Lung (tissue), 12 donors: ENCODE measurements around the gene IFT81. TPM values are rescaled to one million over a fixed set of nuclear protein-coding genes. Genes with fewer than 3 reads are reported as not detected.
"Not testable (repeated sequence)": the region's sequence is repeated elsewhere in the genome, so short reads cannot be mapped to it uniquely, and the experiment has no call there.

Experiments used
- ATAC-seq: fragments of 200-7000 bp; cut with Tn5 transposase; one replicate; pipeline ENCODE4 v1.9.1; 2020; ENCODE audit warnings: moderate number of reproducible peaks; ENCODE audit not compliant: insufficient read depth, low FRiP score
- DNase-seq, 3 donors: peaks; one replicate each; pipeline ENCODE4 v3.0.0-alpha.2; 2013 to 2017
- H3K27ac ChIP-seq, 2 donors: one replicate each; pipeline ENCODE4 v1.5.1; 2013; ENCODE audit warnings: mild to moderate bottlenecking in 2 of 2, moderate library complexity in 2 of 2, control low read depth in 1 of 2, inconsistent platforms in 1 of 2, low read depth in 1 of 2, low read length in 1 of 2
- H3K27me3 ChIP-seq, 3 donors: one replicate each; pipeline ENCODE4 v1.5.1; 2013; ENCODE audit warnings: low read length in 2 of 3; ENCODE audit not compliant: control insufficient read depth in 3 of 3, insufficient read depth in 3 of 3
- H3K36me3 ChIP-seq, 4 donors: one replicate each; pipeline ENCODE4 v1.5.1; 2013; ENCODE audit warnings: low read length in 4 of 4, mild to moderate bottlenecking in 1 of 4, moderate library complexity in 1 of 4; ENCODE audit not compliant: control insufficient read depth in 4 of 4, insufficient read depth in 4 of 4
- H3K4me1 ChIP-seq, 5 donors: one replicate each; pipeline ENCODE4 v1.5.1; 2013; ENCODE audit warnings: low read length in 5 of 5, mild to moderate bottlenecking in 2 of 5, moderate library complexity in 1 of 5; ENCODE audit not compliant: control insufficient read depth in 5 of 5, insufficient read depth in 5 of 5
- H3K4me3 ChIP-seq: one replicate; pipeline ENCODE4 v1.5.1; 2013; ENCODE audit warnings: mild to moderate bottlenecking, control low read depth, moderate library complexity
- H3K9ac ChIP-seq, 2 donors: one replicate each; pipeline ENCODE4 v1.5.1; 2013; ENCODE audit warnings: low read length in 2 of 2, control low read depth in 1 of 2; ENCODE audit not compliant: insufficient read depth in 1 of 2
- H3K9me3 ChIP-seq, 4 donors: one replicate each; pipeline ENCODE4 v1.5.1; 2013; ENCODE audit warnings: low read length in 3 of 4, mild to moderate bottlenecking in 1 of 4, moderate library complexity in 1 of 4; ENCODE audit not compliant: control insufficient read depth in 4 of 4, insufficient read depth in 3 of 4
- CTCF ChIP-seq: IDR thresholded peaks from 2 replicates; pipeline ENCODE4 v1.5.1; 2012; ENCODE audit warnings: mild to moderate bottlenecking; ENCODE audit errors: control extremely low read depth, extremely low read depth
- WGBS, 2 donors: extraction: QIAGEN DNeasy Blood & Tissue Kit; methylation state at CpG; one replicate each; pipeline ENCODE4 v1.1.7; 2013; 5-methylcytosine and 5-hydroxymethylcytosine counted together
- polyA plus RNA-seq, 2 donors: library from polyadenylated mRNA; stranded (reverse); fragments of 200-250 nt; gene quantifications; one replicate each; pipeline ENCODE4 v1.2.1, GENCODE V29; 2013
- total RNA-seq, 2 donors: library from RNA; depleted of rRNA in 1 of 2; stranded (reverse); fragments of >200 nt in 1 of 2; gene quantifications; one replicate each; pipeline ENCODE4 v1.2.1, GENCODE V29; 2014 to 2021
- donor health status: control.
- donor health status: control.
- donor health status: Bipolar disorder and iron deficiency.
- donor health status: healthy.
- donor health status: DM: yes; HTN: yes; CAD: no.

IFT81 gene
- total and polyA plus RNA-seq, 4 donors = 5.4 to 43.1 (median 10.8) TPM

- no peak for ATAC-seq
Observed at GRCh38 chr12:110114528-110114937, 9.6 kb upstream of the IFT81 start.

GRCh38 chr12:110115675-110116074 is 8.5 kb upstream of the IFT81 start:
- Histone ChIP-seq H3K4me3 (no peak overlapping the region), H3K4me1 (peaks cover 0 to 9% (median 0%) of the 10 kb centered on the region in 5 donors), H3K9ac (no peak overlapping the region), H3K9me3 (peaks cover 0 to 1% (median 0%) of the 10 kb centered on the region in 4 donors), H3K36me3 (no peaks in the 10 kb centered on the region), H3K27me3 (no peaks in the 10 kb centered on the region), H3K27ac (no peak overlapping the region)
- DNase-seq (no peak), ATAC-seq (no peak)
- WGBS, 2 donors = 96 to 97% methylated on average over 4 of the region's 4 CpGs
- TF ChIP-seq CTCF = no peak

More at GRCh38 chr12:110114528-110114937, 9.6 kb upstream of the IFT81 start:
- Histone ChIP-seq H3K9me3 (peaks cover 0 to 1% (median 0%) of the 10 kb centered on the region in 4 donors), H3K9ac (no peak overlapping the region), H3K4me3 (no peak overlapping the region), H3K36me3 (no peaks in the 10 kb centered on the region), H3K27me3 (no peaks in the 10 kb centered on the region), H3K4me1 (peaks cover 2 to 9% (median 5%) of the 10 kb centered on the region in 5 donors), H3K27ac (no peak overlapping the region)
- WGBS, 2 donors = 84 to 95% methylated on average over 4 of the region's 4 CpGs
- no peak for TF ChIP-seq CTCF
- no peak for DNase-seq

DNA sequence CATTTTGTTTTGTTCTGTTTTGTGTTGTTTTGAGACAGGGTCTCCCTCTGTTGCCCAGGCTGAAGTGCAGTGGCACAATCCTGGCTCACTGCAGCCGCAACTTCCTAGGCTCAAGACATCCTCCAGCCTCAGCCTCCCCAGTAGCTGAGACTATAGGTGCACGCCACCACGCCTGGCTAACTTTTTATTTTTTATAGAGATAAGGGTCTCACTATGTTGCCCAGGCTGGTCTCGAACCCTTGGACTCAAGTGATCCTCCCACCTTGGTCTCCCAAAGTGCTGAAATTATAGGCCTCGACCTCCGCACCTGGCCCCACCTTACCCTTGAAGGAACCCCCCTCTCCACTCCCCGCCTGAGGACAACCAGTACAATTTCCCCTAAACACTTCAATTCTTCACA is 7.5 kb upstream of the IFT81 start:
- no peak overlapping the region for H3K4me3 ChIP-seq
- DNase-seq (no peak), ATAC-seq (no peak)
- peaks cover 0 to 9% (median 0%) of the 10 kb centered on the region in 5 donors for H3K4me1 ChIP-seq
- peaks cover 0 to 1% (median 0%) of the 10 kb centered on the region in 4 donors for H3K9me3 ChIP-seq
- no peaks in the 10 kb centered on the region for H3K36me3 ChIP-seq
- H3K27me3 ChIP-seq = no peaks in the 10 kb centered on the region
- TF ChIP-seq CTCF = no peak
- no peak overlapping the region for H3K9ac ChIP-seq
- H3K27ac ChIP-seq = no peak overlapping the region
- 92 to 97% methylated on average over 7 of the region's 7 CpGs for WGBS, 2 donors

- not testable (repeated sequence) for H3K27me3 ChIP-seq, H3K4me3 ChIP-seq, H3K27ac ChIP-seq, H3K36me3 ChIP-seq, DNase-seq, H3K9ac ChIP-seq, H3K4me1 ChIP-seq, H3K9me3 ChIP-seq, ATAC-seq
- WGBS, 2 donors = 85 to 92% methylated on average over 8 of the region's 8 CpGs
Observed at GRCh38 chr12:110117210-110117609, 6.9 kb upstream of the IFT81 start.
